Ishikawa (cell line): ENCODE measurements around the gene TOP1.

Source experiments
- CREB1 ChIP-seq: IDR thresholded peaks from 2 replicates; pipeline ENCODE4 v1.6.1; 2012; ENCODE audit warnings: low read depth
- EGR1 ChIP-seq: IDR thresholded peaks from 2 replicates; pipeline ENCODE4 v1.6.1; 2012
- EP300 ChIP-seq: IDR thresholded peaks from 2 replicates; pipeline ENCODE4 v1.6.1; 2012; ENCODE audit warnings: borderline replicate concordance
- FOXM1 ChIP-seq: IDR thresholded peaks from 2 replicates; pipeline ENCODE4 v1.6.1; 2012; ENCODE audit warnings: low read depth, borderline replicate concordance
- TAF1 ChIP-seq: IDR thresholded peaks from 2 replicates; pipeline ENCODE4 v1.6.1; 2012; ENCODE audit warnings: low read depth, mild to moderate bottlenecking
- TF ChIP-seq, protein P1 (sequence below): IDR thresholded peaks from 2 replicates; pipeline ENCODE4 v1.6.1; 2012

DNA sequence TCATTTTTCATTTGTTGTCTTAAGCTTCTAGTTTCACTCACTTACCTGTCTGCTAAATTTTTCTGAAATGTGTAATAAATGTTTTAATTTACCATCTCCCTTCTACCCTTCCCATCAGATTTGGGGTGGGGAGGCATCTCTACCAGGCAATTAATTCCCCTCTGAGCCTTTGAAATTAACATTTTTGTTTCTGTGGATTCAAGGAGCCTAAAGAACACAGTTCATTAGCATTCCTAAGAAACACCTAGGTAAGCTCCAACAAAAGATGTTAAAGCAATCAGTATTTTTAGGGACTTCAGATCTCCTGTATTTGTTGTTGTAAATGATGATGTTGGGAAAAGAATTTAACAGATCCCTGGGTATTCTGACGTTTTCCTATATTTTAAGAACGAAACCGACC, 6.6 kb downstream of the TOP1 start:
- TF ChIP-seq CREB1 (no peak), TAF1 (no peak), EP300 (no peak), EGR1 (no peak), FOXM1 (no peak)
- TF ChIP-seq, protein P1, sequence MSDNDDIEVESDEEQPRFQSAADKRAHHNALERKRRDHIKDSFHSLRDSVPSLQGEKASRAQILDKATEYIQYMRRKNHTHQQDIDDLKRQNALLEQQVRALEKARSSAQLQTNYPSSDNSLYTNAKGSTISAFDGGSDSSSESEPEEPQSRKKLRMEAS = no peak
